GM21526 (cell line): ENCODE data around the gene FGF6.
"Not testable (repeated sequence)": the region's sequence is repeated elsewhere in the genome, so short reads cannot be mapped to it uniquely, and the experiment has no call there.

ENCODE experiments used
- ATAC-seq: cut with Tn5 transposase; IDR thresholded peaks from one replicate; pipeline ENCODE4 v1.9.1; 2021; ENCODE audit warnings: moderate library complexity; ENCODE audit not compliant: unreplicated experiment, low FRiP score

Gene FGF6

DNA sequence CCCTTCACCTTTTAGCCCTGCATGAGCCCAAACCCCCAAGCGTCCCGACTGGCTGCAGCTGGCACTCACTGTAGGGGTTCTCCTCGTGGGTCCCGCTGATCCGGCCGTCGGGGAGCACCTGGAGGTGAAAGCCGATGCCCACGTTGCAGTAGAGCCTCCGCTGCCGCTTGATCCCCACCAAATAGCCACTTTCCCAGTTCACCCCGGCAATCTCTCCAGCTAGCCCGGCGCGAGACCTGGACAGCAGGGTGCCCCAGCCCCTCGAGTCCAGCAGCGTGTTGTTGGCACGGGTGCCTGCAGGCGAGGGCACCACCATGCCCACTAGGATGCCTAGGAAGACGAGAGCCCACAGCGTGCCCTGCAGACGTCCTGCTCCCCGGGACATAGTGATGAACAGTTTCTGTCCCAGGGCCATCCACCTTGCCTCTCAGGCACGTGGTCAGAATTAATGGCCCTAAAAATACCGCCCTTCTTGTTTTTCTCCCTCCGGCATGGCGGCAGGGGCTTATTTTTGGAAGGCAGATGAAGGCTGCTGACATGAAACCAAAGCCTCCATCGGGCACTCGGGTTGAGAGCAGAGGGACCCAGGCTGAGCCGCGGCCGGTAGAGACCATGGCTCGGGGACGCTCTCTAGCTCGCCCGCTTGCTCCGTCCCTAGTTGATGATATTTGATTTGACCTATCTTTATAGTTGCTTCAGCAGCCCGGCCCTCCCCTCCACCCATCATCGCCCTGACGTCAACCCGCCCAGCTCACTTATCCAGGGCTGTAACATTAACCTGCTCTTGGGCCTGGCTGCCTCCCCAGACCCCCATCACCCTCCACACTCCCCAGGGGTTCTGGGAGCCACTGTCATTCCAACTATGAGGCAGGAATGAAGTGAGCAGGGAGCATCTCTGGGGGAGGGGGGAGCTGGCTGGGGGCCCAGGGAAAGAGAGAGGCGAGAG is at the start of gene FGF6:
FGF6 (minus strand) TSS at position 660 of the 946 bp plus-strand sequence; CDS start at position 415, 245 bp downstream.
- ATAC-seq = no peak

- no peak for ATAC-seq
Measured at GRCh38 chr12:4490973-4491372, 45.4 kb upstream of the FGF6 start.

- no peak for ATAC-seq
Measured at GRCh38 chr12:4489556-4489955, 43.9 kb upstream of the FGF6 start.

DNA sequence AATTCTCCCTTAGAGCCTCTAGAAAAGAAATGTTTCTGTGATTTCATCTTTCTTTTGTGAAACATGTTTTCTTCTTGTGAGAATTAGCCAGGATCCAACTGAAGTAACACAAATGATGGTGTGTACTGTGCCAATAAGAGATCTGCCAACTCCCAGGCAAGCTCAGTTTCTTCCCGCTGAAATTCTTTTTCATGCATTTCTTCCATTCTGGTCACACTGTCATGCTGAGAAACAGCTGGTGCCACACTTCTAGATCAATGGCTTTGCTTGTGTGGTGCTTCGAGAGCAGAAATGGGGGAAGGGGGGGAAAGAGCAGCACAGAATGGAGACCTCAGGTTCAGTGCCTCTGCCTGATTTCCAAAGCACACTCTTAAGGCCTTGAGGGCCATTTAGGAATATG is 41.4 kb upstream of the FGF6 start:
- no peak for ATAC-seq

DNA sequence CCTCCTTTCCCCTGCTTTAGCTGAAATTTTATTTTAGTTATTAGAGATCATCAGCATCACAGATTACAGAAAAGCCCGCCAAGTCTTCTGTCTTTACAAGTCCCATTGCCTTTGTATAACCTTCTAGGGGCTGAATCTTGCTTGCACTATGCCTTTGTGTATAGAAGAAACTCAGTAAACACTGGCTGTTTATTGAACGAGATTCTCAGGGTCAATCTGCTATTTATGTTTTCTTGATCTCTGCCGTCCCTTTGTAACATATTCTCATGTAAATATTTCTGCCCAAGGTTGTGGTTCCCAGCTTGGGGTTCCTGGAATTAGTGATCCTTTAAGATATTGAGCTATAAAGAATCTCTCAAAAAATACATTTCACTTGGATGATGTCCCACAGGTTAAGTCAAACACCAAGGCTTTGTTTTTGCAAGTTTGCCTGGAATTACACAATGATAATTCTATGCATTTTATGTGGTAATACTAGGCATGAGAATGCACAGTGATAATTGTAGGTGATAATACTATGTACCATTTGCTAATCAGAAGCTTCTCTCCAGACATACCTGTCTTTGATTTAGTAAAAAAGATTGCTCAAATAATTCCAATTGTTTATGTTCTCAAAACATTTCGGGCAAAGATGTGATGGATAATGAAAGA is 40.6 kb upstream of the FGF6 start:
- no peak for ATAC-seq

DNA sequence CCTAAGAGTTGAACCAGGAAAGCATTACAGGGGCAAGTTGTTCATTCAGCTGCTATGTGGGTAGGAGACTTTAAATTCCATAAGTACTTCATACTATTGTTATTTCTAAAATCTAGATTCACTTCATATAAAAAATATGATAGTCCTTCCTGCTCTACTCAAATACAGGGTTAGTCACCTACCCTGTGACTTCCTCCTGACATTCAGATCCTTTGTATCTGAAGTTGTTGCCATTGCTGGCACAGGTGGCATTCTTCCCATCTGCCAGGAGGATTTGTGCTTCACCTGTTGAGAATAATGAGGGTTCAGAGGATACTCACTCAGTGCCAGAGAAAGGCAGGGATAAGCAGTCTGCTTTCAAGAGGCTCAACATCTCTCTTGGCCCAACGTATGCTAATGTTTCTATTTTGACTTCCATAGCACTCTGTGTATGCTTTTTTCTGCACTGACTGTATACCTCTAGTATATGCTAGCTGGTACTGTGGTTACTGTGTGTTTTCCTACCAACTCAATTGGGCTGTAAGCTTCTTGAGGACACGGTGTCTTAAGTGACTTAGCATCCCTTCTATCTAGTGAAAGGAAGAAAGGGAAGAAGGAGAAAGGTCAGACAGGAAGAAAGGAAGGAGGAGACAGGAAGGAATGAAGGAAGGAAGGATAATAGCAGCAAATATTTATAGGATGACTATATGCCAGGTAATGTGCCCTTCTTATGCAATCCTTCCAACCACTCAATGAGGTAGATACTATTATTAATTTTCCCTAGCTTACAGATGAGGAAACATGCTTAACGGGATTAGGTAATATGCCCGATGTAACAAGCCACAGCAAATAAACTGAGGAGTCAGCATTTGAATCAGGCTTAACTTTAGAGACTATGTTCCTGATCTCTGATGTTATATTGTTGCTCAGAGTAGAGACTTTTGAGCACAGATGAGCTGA is 38.5 kb upstream of the FGF6 start:
- no peak for ATAC-seq

DNA sequence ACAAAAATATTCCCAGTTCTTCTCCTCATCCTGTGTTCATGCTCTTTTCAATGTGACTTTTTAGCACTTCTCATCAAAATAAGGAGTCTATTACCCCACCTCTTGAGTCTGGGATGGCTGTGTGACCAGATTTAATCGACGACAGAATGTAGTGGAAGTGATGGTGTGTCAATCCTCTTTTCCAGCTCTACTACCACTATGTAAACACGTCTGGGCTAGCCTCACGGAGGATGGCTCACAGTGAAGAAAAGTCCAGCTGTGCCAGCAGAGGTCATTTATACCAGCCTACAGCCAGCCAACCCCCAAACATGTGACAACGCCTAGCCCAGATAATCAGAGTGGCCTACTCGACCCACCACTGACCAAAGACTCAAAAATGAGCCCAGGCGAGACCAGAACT is 37.3 kb upstream of the FGF6 start:
- ATAC-seq = no peak

GRCh38 chr12:4478933-4479332 is 33.3 kb upstream of the FGF6 start:
- no peak for ATAC-seq

- ATAC-seq = no peak
Measured at GRCh38 chr12:4477129-4477528, 31.5 kb upstream of the FGF6 start.

GRCh38 chr12:4472046-4472445 is 26.4 kb upstream of the FGF6 start:
- ATAC-seq = no peak

GRCh38 chr12:4471256-4471655 is 25.6 kb upstream of the FGF6 start:
- no peak for ATAC-seq

GRCh38 chr12:4468994-4469393 is 23.4 kb upstream of the FGF6 start:
- ATAC-seq = no peak

DNA sequence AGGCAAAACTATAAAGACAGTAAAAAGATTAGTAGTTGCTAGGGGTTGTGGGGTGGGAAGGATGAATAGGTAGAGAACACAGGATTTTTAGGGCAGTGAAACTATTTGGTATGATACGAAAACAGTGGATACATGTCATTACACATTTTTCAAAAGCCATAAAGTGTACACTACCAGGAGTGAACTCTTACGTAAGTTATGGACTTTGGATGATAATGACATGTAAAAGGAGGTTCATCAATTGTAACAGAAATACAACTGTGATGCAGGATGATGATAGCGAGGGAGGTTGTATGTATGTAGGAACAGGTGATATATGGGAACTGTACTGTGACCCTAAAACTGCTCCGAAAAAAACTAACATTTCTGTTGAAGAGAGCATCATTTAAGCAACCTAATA is 15.1 kb upstream of the FGF6 start:
- ATAC-seq = no peak

GRCh38 chr12:4455849-4456248 is 10.2 kb upstream of the FGF6 start:
- not testable (repeated sequence) for ATAC-seq

- no peak for ATAC-seq
Measured at GRCh38 chr12:4454315-4454860, 8.8 kb upstream of the FGF6 start.

DNA sequence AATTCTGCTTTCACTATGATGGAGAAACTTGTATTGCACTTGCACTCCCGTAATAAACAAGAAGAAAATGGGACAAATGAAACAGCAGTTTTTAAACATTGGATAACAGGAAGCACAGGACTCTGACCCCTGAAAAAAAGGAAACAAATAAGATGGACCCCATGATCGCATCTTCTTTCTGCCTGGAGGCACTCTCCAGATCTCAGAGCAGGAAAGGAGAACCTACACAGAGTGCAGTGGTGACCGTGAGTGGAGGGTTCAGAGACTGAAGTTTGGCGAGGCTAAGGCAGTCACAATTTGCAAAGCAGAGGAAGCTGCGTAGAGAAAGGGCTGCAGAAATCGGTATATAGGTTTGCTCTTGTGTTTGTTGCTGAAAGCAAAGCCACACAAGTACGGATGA is 6.1 kb upstream of the FGF6 start:
- no peak for ATAC-seq

DNA sequence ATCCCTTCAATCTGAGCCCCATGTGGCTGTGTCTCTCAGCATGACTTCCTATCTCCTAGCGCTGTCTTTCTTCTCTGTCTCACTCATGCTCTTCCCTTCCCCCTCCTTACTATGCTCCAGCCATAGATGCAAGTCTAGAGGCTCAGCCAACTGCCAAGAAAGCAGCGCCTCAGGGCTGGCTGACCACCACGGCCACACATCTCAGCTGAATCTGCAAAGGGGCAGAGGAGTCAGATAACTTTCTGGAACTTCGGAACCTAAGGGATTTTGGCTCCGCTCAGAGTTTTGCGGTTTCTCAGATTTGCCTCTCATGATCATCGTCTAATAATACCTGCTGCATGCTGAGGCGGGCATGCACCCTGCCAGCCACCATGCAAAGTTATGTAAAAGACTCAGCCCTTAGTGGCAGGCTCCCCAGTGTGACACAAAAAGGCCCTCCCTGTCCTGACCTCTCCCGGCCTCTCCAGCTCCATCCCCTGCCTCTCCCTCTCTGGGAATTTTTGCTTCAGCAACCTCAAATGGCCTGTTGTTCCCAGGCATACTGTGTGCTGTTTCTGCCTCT is 5.0 kb upstream of the FGF6 start:
- ATAC-seq = no peak

GRCh38 chr12:4449851-4450221 is 4.2 kb upstream of the FGF6 start:
- ATAC-seq = no peak

DNA sequence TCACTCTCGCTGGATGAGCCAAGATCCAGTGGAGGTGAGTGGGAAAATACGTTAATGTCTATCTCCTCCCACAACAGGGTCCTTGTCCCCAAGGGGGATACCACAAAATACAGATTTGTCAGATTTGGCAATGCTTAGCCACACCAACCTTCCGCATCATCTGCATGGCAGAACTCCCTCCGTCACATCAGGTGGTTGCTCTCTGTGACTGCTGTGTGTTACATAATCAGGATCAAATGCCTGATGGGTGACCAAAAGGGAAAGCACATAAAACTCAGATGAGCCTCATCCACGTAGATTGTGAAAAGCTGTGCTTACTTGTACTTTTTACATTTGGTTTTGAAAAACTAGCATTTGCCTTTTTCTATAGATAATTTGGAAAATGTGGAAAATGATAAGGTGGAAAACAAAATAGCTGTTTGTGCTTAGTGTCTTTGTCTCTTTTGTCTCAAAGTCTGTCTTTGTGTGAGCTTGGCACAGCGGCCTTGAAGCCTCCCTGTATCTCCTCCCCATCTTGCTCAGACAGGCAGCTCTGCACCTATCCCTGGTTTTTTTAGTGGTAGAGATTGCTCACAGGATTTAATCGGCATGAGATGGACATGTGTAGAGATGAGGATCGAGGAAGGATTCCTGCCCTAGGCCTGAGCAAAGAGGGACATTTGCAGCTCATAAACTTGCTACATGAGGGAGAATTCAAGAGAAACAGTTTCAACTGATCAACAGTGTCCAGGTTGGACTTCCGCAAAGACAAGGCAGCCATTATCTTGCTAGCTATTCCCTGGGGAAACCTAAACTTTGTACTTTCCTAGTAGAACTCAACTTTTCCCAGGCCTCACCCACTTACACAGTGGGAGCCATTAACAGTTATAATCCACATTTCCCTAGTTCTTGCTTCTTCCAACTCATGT is 3.6 kb upstream of the FGF6 start:
- no peak for ATAC-seq
